Smooth muscle cell (in vitro differentiated cells): ENCODE data around the gene LIMS2. TPM values are rescaled to one million over a fixed set of nuclear protein-coding genes. Genes with fewer than 3 reads are reported as not detected.

Experiments
- DNase-seq: peaks from one replicate; lab custom pipeline; 2025; ENCODE audit not compliant: unreplicated experiment; lab: John Stamatoyannopoulos, UW
- H2AFZ ChIP-seq: fragments of 200-600 bp; sonication (generic); 2 replicates; pipeline ENCODE4 v1.6.0; 2016; ENCODE audit warnings: antibody characterized with exemption, low read depth, mild to moderate bottlenecking
- H3F3A ChIP-seq: fragments of 200-600 bp; sonication (generic); 2 replicates; pipeline ENCODE4 v1.6.0; 2017; ENCODE audit warnings: antibody characterized with exemption, low read depth
- H3K27ac ChIP-seq: fragments of 200-600 bp; sonication (generic); 2 replicates; pipeline ENCODE4 v1.5.1; 2016; ENCODE audit warnings: low read depth, mild to moderate bottlenecking
- H3K27me3 ChIP-seq: fragments of 200-600 bp; sonication (generic); 2 replicates; pipeline ENCODE4 v1.6.1; 2016; ENCODE audit warnings: low read depth, mild to moderate bottlenecking
- H3K36me3 ChIP-seq: fragments of 200-600 bp; sonication (generic); 2 replicates; pipeline ENCODE4 v1.5.1; 2016; ENCODE audit warnings: low read depth
- H3K4me1 ChIP-seq: fragments of 200-600 bp; sonication (generic); 2 replicates; pipeline ENCODE4 v1.5.1; 2016; ENCODE audit warnings: low read depth
- H3K4me2 ChIP-seq: fragments of 200-600 bp; sonication (generic); 2 replicates; pipeline ENCODE4 v1.6.0; 2016; ENCODE audit warnings: mild to moderate bottlenecking
- H3K4me3 ChIP-seq: fragments of 200-600 bp; sonication (generic); 2 replicates; pipeline ENCODE4 v1.5.1; 2016; ENCODE audit warnings: mild to moderate bottlenecking
- H3K79me2 ChIP-seq: fragments of 200-600 bp; sonication (generic); 2 replicates; pipeline ENCODE4 v1.6.0; 2016; ENCODE audit warnings: low read depth, mild to moderate bottlenecking
- H3K9ac ChIP-seq: fragments of 200-600 bp; sonication (generic); 2 replicates; pipeline ENCODE4 v1.6.0; 2016; ENCODE audit warnings: low read depth
- H3K9me3 ChIP-seq: fragments of 200-600 bp; sonication (generic); replicated peaks from 2 replicates; pipeline ENCODE4 v1.5.1; 2016; ENCODE audit warnings: low read depth
- H4K20me1 ChIP-seq: fragments of 200-600 bp; sonication (generic); 2 replicates; pipeline ENCODE4 v1.6.0; 2016; ENCODE audit warnings: low read depth
- WGBS: methylation state at CpG from one replicate; pipeline ENCODE4 v1.1.7; 2016; ENCODE audit warnings: low lambda C conversion rate; 5-methylcytosine and 5-hydroxymethylcytosine counted together
- polyA plus RNA-seq: library from polyadenylated mRNA; unstranded; fragments of >200 nt; fragmentation: Nextera tagmentation; extraction: Ambion mirVana; gene quantifications from 2 replicates; pipeline ENCODE4 v1.2.1, GENCODE V29; 2016
- total RNA-seq: library from RNA; depleted of rRNA; stranded (reverse); fragments of >200 nt; gene quantifications from 2 replicates; pipeline ENCODE4 v1.2.3, GENCODE V29; 2014
- TF ChIP-seq, protein P1 (sequence below): fragments of 200-600 bp; sonication (generic); IDR thresholded peaks from 2 replicates; pipeline ENCODE4 v1.5.1; 2017; ENCODE audit warnings: borderline replicate concordance, mild to moderate bottlenecking, antibody characterized with exemption; ENCODE audit not compliant: insufficient read depth, poor library complexity, severe bottlenecking

LIMS2 gene
- total and polyA plus RNA-seq, 2 experiments from 2014 or later = 8.4 to 22.3 TPM

DNA sequence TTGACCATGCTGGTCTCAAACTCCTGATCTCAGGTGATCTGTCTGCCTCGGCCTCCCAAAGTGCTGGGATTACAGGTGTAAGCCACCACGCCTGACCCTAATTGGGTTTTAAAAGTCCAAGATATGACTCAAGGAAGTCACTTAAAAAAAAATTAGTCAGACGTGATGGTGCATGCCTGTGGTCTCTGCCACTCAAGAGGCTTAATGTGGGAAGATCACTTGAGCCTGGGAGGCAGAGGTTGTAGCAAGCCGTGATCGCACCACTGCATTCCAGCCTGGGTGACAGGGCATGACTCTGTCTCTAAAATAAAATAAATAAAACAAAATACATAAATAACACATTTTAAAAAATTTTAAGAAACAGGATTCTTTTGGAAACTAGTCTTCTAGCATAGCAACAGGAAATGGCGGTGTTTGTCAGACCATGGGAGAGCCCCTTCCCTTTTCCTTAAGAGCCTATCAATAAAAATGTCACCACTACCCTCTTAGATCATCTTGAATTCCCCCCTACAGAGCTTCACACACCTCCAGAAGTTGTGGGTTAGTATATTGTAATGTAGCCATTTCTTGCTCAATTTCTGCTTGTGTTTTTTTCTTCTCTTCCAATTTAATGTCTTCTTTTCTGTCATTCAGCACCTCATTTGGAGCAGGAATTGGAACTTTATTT is 46.1 kb upstream of the LIMS2 start:
- H3K9ac ChIP-seq = peak overlapping the region; percentile 83
- H3K9me3 ChIP-seq = no peaks in the 10 kb centered on the region
- no peaks in the 10 kb centered on the region for H3K27me3 ChIP-seq
- no peak overlapping the region for H2AFZ ChIP-seq
- H3K36me3 ChIP-seq = no peaks in the 10 kb centered on the region
- no peaks in the 10 kb centered on the region for H3K79me2 ChIP-seq
- peak overlapping the region; percentile 96 for H3K27ac ChIP-seq
- WGBS = 43% methylated on average over 6 of the region's 6 CpGs
- TF ChIP-seq, protein P1, sequence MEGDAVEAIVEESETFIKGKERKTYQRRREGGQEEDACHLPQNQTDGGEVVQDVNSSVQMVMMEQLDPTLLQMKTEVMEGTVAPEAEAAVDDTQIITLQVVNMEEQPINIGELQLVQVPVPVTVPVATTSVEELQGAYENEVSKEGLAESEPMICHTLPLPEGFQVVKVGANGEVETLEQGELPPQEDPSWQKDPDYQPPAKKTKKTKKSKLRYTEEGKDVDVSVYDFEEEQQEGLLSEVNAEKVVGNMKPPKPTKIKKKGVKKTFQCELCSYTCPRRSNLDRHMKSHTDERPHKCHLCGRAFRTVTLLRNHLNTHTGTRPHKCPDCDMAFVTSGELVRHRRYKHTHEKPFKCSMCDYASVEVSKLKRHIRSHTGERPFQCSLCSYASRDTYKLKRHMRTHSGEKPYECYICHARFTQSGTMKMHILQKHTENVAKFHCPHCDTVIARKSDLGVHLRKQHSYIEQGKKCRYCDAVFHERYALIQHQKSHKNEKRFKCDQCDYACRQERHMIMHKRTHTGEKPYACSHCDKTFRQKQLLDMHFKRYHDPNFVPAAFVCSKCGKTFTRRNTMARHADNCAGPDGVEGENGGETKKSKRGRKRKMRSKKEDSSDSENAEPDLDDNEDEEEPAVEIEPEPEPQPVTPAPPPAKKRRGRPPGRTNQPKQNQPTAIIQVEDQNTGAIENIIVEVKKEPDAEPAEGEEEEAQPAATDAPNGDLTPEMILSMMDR = no peak
- no peak overlapping the region for H3K4me3 ChIP-seq
- no peak for DNase-seq
- H3K4me1 ChIP-seq = no peaks in the 10 kb centered on the region
- peak overlapping the region; percentile 58 for H3K4me2 ChIP-seq
- H3F3A ChIP-seq = no peaks in the 10 kb centered on the region
- H4K20me1 ChIP-seq = peaks cover 26% of the 10 kb centered on the region

DNA sequence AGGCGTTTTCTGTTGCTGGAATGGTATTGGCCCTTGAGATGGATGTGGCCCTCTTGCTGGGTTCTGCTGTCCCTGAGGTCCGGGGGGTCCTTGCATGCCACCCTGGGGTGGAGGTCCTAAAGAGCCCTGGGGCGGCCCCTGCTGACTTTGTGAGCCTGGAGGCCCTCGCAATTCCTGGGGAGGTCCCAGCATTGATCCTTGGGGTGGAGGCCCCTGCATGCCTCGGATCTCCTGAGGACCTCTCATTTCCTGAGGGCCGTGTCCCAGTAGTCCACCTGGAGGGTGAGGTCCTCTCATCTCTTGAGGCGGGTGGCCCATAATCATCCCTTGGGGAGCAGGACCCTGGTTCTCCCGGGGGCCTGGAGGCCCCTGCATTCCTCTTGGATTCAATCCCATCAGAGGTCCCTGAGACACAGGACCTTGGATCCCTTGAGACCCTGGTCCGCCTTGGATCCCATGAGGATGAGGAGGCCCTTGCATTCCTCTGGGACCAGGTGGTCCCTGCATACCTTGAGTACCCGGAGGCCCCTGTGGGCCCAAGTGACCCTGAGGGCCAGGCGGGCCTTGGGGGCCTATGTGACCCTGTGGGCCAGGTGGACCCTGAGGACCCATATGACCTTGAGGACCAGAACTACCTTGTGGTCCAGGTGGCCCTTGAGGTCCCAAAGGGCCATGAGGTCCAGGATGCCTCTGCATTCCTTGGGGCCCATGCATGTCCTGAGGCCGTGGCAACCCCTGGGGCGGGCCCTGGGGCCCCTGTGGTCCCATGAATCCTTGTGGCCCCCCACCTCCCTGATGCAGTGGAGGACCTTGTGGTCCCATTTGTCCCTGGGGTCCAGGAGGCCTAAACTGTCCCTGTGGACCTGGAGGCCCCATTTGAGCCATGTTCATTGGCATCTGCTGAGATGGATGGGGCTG is 44.2 kb upstream of the LIMS2 start:
- 97% methylated on average over 13 of the region's 13 CpGs for WGBS
- H3K9ac ChIP-seq = no peak overlapping the region
- no peaks in the 10 kb centered on the region for H3K4me1 ChIP-seq
- H3K27ac ChIP-seq = no peak overlapping the region
- no peaks in the 10 kb centered on the region for H3F3A ChIP-seq
- H4K20me1 ChIP-seq = peaks cover 26% of the 10 kb centered on the region
- DNase-seq = no peak
- H3K4me2 ChIP-seq = no peak overlapping the region
- H3K36me3 ChIP-seq = no peaks in the 10 kb centered on the region
- TF ChIP-seq, protein P1 = no peak
- H3K79me2 ChIP-seq = no peaks in the 10 kb centered on the region
- H3K27me3 ChIP-seq = no peaks in the 10 kb centered on the region
- no peaks in the 10 kb centered on the region for H3K9me3 ChIP-seq
- no peak overlapping the region for H2AFZ ChIP-seq
- H3K4me3 ChIP-seq = no peak overlapping the region

DNA sequence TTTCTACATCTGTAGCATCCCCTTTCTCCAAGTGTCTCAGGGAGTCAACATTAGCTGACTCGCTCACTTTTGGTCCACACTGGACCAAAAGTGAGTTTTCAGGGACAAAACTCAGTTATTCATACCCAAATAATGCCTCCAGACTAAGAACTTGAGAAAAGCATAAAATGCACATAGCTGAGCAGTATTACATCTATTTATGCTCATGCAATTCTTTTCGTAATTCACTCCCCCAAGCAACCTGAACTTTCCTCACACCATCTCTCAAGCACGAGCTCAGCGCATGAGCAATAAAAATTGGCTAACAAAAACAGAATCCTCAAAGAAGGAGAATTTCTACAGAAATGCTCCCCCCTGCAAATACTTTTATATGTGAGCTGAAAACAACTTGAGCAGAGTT is 42.9 kb upstream of the LIMS2 start:
- Histone ChIP-seq H3K4me1 (no peaks in the 10 kb centered on the region), H3K79me2 (no peaks in the 10 kb centered on the region), H3K36me3 (no peaks in the 10 kb centered on the region), H3K9ac (no peak overlapping the region), H3K4me2 (no peak overlapping the region), H3K27ac (no peak overlapping the region), H2AFZ (no peak overlapping the region), H4K20me1 (peaks cover 29% of the 10 kb centered on the region), H3K9me3 (no peaks in the 10 kb centered on the region), H3F3A (no peaks in the 10 kb centered on the region), H3K27me3 (no peaks in the 10 kb centered on the region), H3K4me3 (no peak overlapping the region)
- WGBS = over 99% methylated on average over 4 of the region's 4 CpGs
- TF ChIP-seq, protein P1 = no peak
- no peak for DNase-seq
